ENCODE data around the gene THSD4.

GRCh38 chr15:71116942-71117341 is 1.7 kb downstream of the THSD4 start:
- TF ChIP-seq CTCF (conservative IDR thresholded peaks at IDR 0.05 in 1 of 2, IDR thresholded peaks at IDR 0.05 in 1 of 2; ENCODE audit: extremely low read depth in 1 of 2, insufficient read depth in 1 of 2, low read depth in 1 of 2, low read length in 2 of 2) (no peak), EZH2 (IDR thresholded peaks at IDR 0.05; ENCODE audit: borderline replicate concordance, low read length) (no peak)
